ENCODE measurements around the gene EFNB1.
"Not testable (repeated sequence)": the region's sequence is repeated elsewhere in the genome, so short reads cannot be mapped to it uniquely, and the experiment has no call there.

Gene EFNB1

DNA sequence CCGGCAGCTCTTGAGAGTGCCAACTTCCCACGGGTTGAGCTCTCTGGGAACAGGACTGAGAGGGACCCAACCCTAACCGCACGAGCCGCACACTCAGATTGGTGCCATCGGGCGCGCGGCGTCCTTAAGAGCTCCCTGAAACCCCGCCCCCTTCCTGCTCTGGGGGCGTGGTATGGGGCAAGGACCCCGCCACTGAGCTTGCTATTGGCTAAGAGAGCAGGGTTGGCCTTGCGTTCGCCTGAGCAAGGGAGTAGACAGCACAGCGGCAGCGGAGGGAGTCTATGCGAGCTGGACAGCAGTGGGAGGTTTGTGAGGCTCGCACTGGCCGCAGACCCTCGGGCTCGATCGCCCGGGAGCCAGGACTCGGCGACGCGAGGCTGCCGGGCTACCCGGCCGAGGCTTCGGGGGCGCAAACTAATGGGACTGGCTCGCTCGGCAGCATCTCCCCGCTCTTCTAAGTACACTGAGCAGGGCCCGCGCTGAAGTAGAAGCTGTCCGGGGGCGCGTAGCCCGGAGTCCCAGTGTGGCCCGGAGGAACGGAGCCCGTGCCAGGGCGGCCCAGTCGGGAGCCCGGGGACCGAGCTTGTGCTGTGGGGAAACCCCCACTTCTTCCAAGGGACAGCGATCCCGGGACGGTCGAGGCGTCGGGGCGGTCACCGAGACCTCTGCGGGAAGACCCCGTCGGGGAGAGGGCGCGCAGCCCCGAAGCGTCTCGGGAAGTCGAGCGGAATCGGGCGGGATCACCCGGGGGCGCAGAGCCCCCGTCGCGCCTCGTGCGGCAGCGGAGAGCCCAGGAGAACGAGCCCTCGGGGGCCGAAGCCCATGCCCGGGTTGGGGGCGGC, at the start of gene EFNB1:
TSS of gene EFNB1 (plus strand) at position 282 of the 842 bp plus-strand sequence. CDS start 756 bp downstream, outside the sequence.
- peak; percentile 85 for DNase-seq (ENCODE audit: low read depth, low spot score)
- H3K27ac ChIP-seq = peak within 1 kb of the TSS; percentile 87

DNA sequence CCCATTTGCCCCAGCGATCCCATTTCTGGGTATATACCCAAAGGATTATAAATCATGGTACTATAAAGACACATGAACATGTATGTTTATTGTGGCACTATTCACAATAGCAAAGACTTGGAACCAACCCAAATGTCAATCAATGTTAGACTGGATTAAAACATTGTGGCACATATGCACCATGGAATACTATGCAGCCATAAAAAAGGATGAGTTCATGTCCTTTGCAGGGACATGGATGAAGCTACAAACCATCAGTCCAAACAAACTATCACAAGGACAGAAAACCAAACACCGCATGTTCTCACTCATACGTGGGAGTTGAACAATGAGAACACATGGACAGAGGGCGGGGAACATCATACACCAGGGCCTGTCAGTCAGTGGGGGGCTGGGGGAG, 47.5 kb upstream of the EFNB1 start:
- not testable (repeated sequence) for H3K27ac ChIP-seq

DNA sequence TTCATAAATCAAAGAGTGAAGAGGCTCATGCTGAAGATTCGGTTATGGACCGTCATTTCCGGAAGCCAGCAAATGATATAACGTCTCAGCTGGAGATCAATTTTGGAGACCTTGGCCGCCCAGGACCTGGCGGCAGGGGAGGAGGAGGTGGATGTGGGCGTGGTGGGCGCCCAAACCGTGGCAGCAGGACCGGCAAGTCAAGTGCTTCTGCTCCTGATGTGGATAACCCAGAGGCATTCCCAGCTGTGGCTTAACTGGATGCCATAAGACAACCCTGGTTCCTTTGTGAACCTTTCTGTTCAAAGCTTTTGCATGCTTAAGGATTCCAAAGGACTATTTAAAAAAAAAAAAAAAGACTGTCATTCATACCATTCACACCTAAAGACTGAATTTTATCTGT, 44.0 kb upstream of the EFNB1 start:
- no peak for DNase-seq (ENCODE audit: low read depth, low spot score)

More for the DNA sequence above, 47.5 kb upstream of the EFNB1 start:
- not testable (repeated sequence) for DNase-seq (ENCODE audit: low read depth, low spot score)

GRCh38 chrX:68786581-68786980, 42.2 kb upstream of the EFNB1 start:
- not testable (repeated sequence) for H3K27ac ChIP-seq; DNase-seq (ENCODE audit: low read depth, low spot score)

More for the DNA sequence above, 44.0 kb upstream of the EFNB1 start:
- H3K27ac ChIP-seq = no peak overlapping the region

DNA sequence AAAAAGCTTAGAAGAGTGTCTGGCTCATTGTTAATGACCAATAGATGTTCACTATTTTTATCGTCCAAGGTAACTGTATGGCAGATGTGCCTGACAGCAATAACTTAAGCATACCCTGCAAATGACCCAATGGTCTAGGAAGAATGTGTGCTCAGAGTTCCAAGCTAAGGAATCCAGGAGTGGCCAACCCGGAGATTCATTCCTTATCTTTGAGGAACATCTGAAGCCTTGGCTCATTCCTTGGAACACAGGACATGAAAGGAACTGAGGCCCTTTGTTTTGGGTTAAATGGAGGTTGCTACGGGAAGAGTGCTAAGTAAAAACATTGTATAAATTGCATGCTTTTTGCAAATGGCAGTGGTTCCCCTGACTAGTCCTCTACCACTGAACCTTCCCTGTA, 38.9 kb upstream of the EFNB1 start:
- DNase-seq (ENCODE audit: low read depth, low spot score) = no peak
- no peak overlapping the region for H3K27ac ChIP-seq

DNA sequence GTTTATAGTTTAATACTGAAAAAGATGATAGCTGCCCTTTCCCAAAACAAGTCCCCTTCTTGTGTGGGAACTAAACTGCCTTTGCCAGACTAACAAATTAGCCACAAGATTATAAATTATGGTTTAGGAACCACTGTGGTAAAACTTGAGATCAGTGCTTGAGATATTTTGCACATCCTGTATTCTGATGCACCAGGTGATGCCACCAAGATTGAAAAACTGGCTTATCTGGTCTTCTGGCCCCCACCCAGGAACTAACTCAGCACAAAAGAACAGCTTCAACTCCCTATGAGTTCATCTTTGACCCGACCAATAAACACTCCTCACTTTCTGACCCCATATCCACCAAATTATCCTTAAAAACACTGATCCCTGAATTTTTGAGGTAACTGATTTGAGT, 36.7 kb upstream of the EFNB1 start:
- no peak for DNase-seq (ENCODE audit: low read depth, low spot score)

GRCh38 chrX:68794461-68794860, 34.4 kb upstream of the EFNB1 start:
- no peak overlapping the region for H3K27ac ChIP-seq
- DNase-seq (ENCODE audit: low read depth, low spot score) = no peak

More for the DNA sequence above, 36.7 kb upstream of the EFNB1 start:
- no peak overlapping the region for H3K27ac ChIP-seq

GRCh38 chrX:68795741-68796140, 33.1 kb upstream of the EFNB1 start:
- no peak for DNase-seq (ENCODE audit: low read depth, low spot score)
- H3K27ac ChIP-seq = no peak overlapping the region

- not testable (repeated sequence) for DNase-seq (ENCODE audit: low read depth, low spot score); H3K27ac ChIP-seq
These were observed 30.4 kb upstream of the EFNB1 start for GRCh38 chrX:68798400-68798799.

DNA sequence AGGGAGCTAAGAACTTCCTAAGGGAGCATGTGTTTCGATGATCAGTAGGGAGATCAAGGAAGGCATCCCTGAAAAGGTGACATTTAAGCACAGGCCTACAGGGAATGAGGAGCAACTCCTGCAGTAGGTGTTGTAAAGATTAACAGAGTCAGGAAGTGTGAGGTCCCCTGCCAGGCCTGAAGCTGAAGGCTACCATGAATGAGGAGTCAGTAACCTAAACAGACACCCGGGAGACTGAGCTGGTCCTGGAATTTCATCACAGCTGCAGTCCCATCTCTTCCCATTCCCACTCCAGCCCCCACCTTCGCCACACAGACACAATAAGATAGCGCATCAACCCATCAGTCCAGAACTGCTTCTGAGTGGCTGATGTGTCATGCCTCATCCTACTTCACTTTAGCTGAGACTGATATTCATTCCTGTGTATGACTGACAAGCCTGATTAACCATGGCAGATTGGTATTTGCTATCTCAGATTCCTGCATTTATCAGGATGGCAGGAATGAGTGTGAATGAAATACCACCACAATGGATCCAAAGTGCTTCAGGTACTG, 27.0 kb upstream of the EFNB1 start:
- DNase-seq (ENCODE audit: low read depth, low spot score) = no peak
- no peak overlapping the region for H3K27ac ChIP-seq

GRCh38 chrX:68807818-68808217, 21.0 kb upstream of the EFNB1 start:
- DNase-seq (ENCODE audit: low read depth, low spot score) = no peak
- H3K27ac ChIP-seq = no peak overlapping the region

GRCh38 chrX:68808686-68809357, 20.0 kb upstream of the EFNB1 start:
- DNase-seq (ENCODE audit: low read depth, low spot score) = no peak

GRCh38 chrX:68820476-68821110, 8.2 kb upstream of the EFNB1 start:
- DNase-seq (ENCODE audit: low read depth, low spot score) = no peak
- no peak overlapping the region for H3K27ac ChIP-seq

More at GRCh38 chrX:68808686-68809357, 20.0 kb upstream of the EFNB1 start:
- no peak overlapping the region for H3K27ac ChIP-seq

- DNase-seq (ENCODE audit: low read depth, low spot score) = no peak
- H3K27ac ChIP-seq = no peak overlapping the region
These were observed 7.2 kb upstream of the EFNB1 start for GRCh38 chrX:68821616-68822015.

GRCh38 chrX:68822641-68823410, 6.0 kb upstream of the EFNB1 start:
- H3K27ac ChIP-seq = no peak overlapping the region
- no peak for DNase-seq (ENCODE audit: low read depth, low spot score)

DNA sequence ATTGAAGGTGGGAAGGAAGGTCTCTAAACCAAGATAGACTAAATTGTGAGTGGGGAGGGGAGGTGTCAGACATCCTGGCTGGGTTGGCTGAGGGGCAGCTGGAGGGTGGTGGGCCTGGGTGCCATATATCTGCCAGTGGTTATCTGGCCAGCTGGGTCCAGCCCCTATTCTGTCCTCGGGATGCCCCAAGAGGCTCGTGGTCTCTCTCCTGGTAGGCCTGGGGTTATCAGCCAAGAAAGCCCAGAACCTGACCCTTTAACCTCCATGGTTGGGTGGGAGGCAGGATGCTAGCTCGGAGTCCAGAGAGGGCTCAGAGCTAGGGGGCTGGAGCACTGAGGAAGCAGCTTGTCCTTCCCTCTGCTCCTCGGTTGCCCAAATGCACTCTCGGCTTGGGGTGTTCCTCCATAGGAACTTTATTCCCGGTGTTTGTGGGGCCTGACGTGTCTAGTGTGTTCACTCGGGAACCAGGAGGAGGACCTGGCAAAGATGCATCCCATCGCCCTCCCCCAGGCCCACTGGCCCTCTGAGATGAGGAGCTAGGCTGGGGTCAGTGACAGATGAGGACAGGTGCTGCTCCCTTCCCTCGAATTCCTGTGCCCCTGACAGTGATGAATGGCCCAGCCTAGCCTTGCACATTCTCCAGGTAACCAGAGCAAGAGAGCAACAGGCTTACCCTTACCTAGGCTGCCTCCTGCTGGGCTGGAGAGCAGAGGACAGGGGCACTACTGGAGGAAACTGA, 5.2 kb upstream of the EFNB1 start:
- H3K27ac ChIP-seq = no peak overlapping the region
- DNase-seq (ENCODE audit: low read depth, low spot score) = no peak

DNA sequence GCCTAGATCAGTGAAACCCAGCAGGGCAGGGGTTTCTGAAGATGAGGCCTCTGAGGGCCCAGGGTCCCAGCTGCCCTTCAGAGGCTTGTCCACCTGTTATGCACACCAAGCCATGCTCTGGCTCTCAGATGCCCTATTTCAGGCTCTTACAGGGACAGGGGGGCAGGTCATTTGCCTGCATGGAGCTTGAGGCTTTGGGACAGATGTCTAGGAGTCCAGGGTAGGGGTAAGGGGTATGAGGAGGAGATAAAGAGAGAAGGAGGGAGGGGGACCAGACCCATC, 4.7 kb upstream of the EFNB1 start:
- no peak for DNase-seq (ENCODE audit: low read depth, low spot score)

GRCh38 chrX:68824565-68825125, 4.2 kb upstream of the EFNB1 start:
- no peak for DNase-seq (ENCODE audit: low read depth, low spot score)

More for the DNA sequence above, 4.7 kb upstream of the EFNB1 start:
- no peak overlapping the region for H3K27ac ChIP-seq

More at GRCh38 chrX:68824565-68825125, 4.2 kb upstream of the EFNB1 start:
- H3K27ac ChIP-seq = no peak overlapping the region
